GM18951 (cell line): ENCODE data around the gene TRAM2.
A peak's percentile ranks its signal among the peaks of the same experiment; 100 is the strongest.

Experiments
- POLR2A ChIP-seq: IDR thresholded peaks from 4 replicates; pipeline ENCODE4 v1.6.1; 2011; ENCODE audit warnings: mild to moderate bottlenecking; ENCODE audit not compliant: insufficient read length, insufficient read depth; ENCODE audit errors: extremely low read depth
- in situ Hi-C: fragments of 300-500 bp; cut with MboI; formaldehyde crosslinking; loops from one replicate; pipeline ENCODE4 v1.12.0; 2022; ENCODE audit warnings: low sequenced_read_pairs, mixed read lengths, inconsistent platforms; ENCODE audit not compliant: unreplicated experiment

TRAM2 gene

GRCh38 chr6:52505726-52506409, 71.0 kb downstream of the TRAM2 start:
- no peak for TF ChIP-seq POLR2A
- in situ Hi-C loops = no loop called here

GRCh38 chr6:52504782-52505136, 72.1 kb downstream of the TRAM2 start:
- TF ChIP-seq POLR2A = no peak
- in situ Hi-C loops = no loop called here

- TF ChIP-seq POLR2A = no peak
- in situ Hi-C loops = no loop called here
These were observed 72.7 kb downstream of the TRAM2 start for GRCh38 chr6:52503851-52504781.

- in situ Hi-C loops = no loop called here
- no peak for TF ChIP-seq POLR2A
These were observed 73.5 kb downstream of the TRAM2 start for GRCh38 chr6:52503323-52503747.

- in situ Hi-C loops = no loop called here
- TF ChIP-seq POLR2A = no peak
These were observed 74.4 kb downstream of the TRAM2 start for GRCh38 chr6:52502306-52503029.

GRCh38 chr6:52500238-52501129, 76.4 kb downstream of the TRAM2 start:
- no peak for TF ChIP-seq POLR2A
- in situ Hi-C loops = no loop called here

- in situ Hi-C loops = loop anchor here (5.0 kb wide), 1 partner anchor 82 kb away; no protein-coding TSS in a partner anchor
These were observed 77.1 kb downstream of the TRAM2 start for GRCh38 chr6:52499681-52500236.

GRCh38 chr6:52499026-52499425, 77.8 kb downstream of the TRAM2 start:
- in situ Hi-C loops = loop anchor here (5.0 kb wide), 1 partner anchor 82 kb away; no protein-coding TSS in a partner anchor
- no peak for TF ChIP-seq POLR2A

More at GRCh38 chr6:52499681-52500236, 77.1 kb downstream of the TRAM2 start:
- TF ChIP-seq POLR2A = no peak

- peak; percentile 16 for TF ChIP-seq POLR2A
- in situ Hi-C loops = loop anchor here (5.0 kb wide), 1 partner anchor 81 kb away; no protein-coding TSS in a partner anchor
These were observed 78.3 kb downstream of the TRAM2 start for GRCh38 chr6:52498538-52499017.

GRCh38 chr6:52497652-52498408, 79.0 kb downstream of the TRAM2 start:
- in situ Hi-C loops = loop anchor here (5.0 kb wide), 1 partner anchor 81 kb away; no protein-coding TSS in a partner anchor

GRCh38 chr6:52496631-52497030, 80.2 kb downstream of the TRAM2 start:
- in situ Hi-C loops = loop anchor here (5.0 kb wide), 1 partner anchor 79 kb away; no protein-coding TSS in a partner anchor

More at GRCh38 chr6:52497652-52498408, 79.0 kb downstream of the TRAM2 start:
- TF ChIP-seq POLR2A = no peak

More at GRCh38 chr6:52496631-52497030, 80.2 kb downstream of the TRAM2 start:
- TF ChIP-seq POLR2A = no peak
